Peyer's patch (tissue), 4 donors: ENCODE data around the gene HTR1B. TPM values are rescaled to one million over a fixed set of nuclear protein-coding genes. Genes with fewer than 3 reads are reported as not detected.

ENCODE experiments used
- DNase-seq, 3 donors: peaks; one replicate each; pipeline ENCODE4 v3.0.0-alpha.2; 2017 to 2019
- H3K27ac ChIP-seq, 4 donors: fragments of 200-600 bp; sonication (generic); one replicate each; pipeline ENCODE4 v1.5.1; 2016 to 2019
- H3K27me3 ChIP-seq, 2 donors: fragments of 200-600 bp; sonication (generic); one replicate each; pipeline ENCODE4 v1.5.1; 2019
- H3K36me3 ChIP-seq, 3 donors: fragments of 200-600 bp; sonication (generic); one replicate each; pipeline ENCODE4 v1.5.1; 2016 to 2019
- H3K4me1 ChIP-seq, 4 donors: fragments of 200-600 bp; sonication (generic); one replicate each; pipeline ENCODE4 v1.5.1; 2016 to 2019
- H3K4me3 ChIP-seq, 4 donors: fragments of 200-600 bp; sonication (generic); 1 replicate in 3 of 4; 2 replicates in 1 of 4; pipeline ENCODE4 v1.5.1; 2016 to 2019; ENCODE audit warnings: mild to moderate bottlenecking in 1 of 4
- H3K9me3 ChIP-seq, 4 donors: fragments of 200-600 bp; sonication (generic); one replicate each; pipeline ENCODE4 v1.5.1; 2016 to 2019; ENCODE audit warnings: mild to moderate bottlenecking in 1 of 4
- CTCF ChIP-seq, 6 experiments: fragments of 450-650 bp in 4 of 6; fragments of 200-600 bp in 2 of 6; sonication (generic) in 1 of 6; IDR thresholded peaks; one replicate each; pipeline ENCODE4 v1.5.1; 2017 to 2019; ENCODE audit warnings: antibody characterized with exemption in 6 of 6, mild to moderate bottlenecking in 3 of 6, moderate library complexity in 1 of 6
- POLR2A ChIP-seq, 2 donors: fragments of 450-650 bp; IDR thresholded peaks; one replicate each; pipeline ENCODE4 v1.5.1; 2017; ENCODE audit warnings: antibody characterized with exemption in 2 of 2, mild to moderate bottlenecking in 2 of 2, moderate library complexity in 2 of 2
- total RNA-seq, 4 donors: library from RNA; depleted of rRNA; stranded (reverse); fragments of >200 nt; gene quantifications; one replicate each; pipeline ENCODE4 v1.1.0, GENCODE V29; 2016

Gene HTR1B
- total RNA-seq, 4 donors from 2014 or later: 0.54 TPM; not detected in 3

GRCh38 chr6:77487808-77488425 is 24.6 kb upstream of the HTR1B start:
- no peak for DNase-seq

GRCh38 chr6:77482981-77483380 is 19.7 kb upstream of the HTR1B start:
- Histone ChIP-seq H3K27me3 (no peaks in the 10 kb centered on the region), H3K4me1 (no peaks in the 10 kb centered on the region), H3K36me3 (no peaks in the 10 kb centered on the region), H3K27ac (no peak overlapping the region), H3K4me3 (no peak overlapping the region), H3K9me3 (no peaks in the 10 kb centered on the region)
- no peak for TF ChIP-seq POLR2A (IDR thresholded peaks at IDR 0.05)
- TF ChIP-seq CTCF (IDR thresholded peaks at IDR 0.05): no peak
- DNase-seq: no peak

More at GRCh38 chr6:77487808-77488425, 24.6 kb upstream of the HTR1B start:
- Histone ChIP-seq H3K36me3 (no peaks in the 10 kb centered on the region), H3K27ac (no peak overlapping the region), H3K4me1 (no peaks in the 10 kb centered on the region), H3K27me3 (no peaks in the 10 kb centered on the region), H3K4me3 (no peak overlapping the region), H3K9me3 (no peaks in the 10 kb centered on the region)
- TF ChIP-seq POLR2A (IDR thresholded peaks at IDR 0.05): no peak
- TF ChIP-seq CTCF (IDR thresholded peaks at IDR 0.05): no peak

- Histone ChIP-seq H3K9me3 (no peaks in the 10 kb centered on the region), H3K36me3 (no peaks in the 10 kb centered on the region), H3K4me3 (no peak overlapping the region), H3K27me3 (no peaks in the 10 kb centered on the region), H3K27ac (no peak overlapping the region), H3K4me1 (no peaks in the 10 kb centered on the region)
- no peak for TF ChIP-seq POLR2A (IDR thresholded peaks at IDR 0.05)
- TF ChIP-seq CTCF (IDR thresholded peaks at IDR 0.05): no peak
- DNase-seq: no peak
These were observed 11.7 kb upstream of the HTR1B start for GRCh38 chr6:77474973-77475372.

- peak overlapping the region in 1 of 4 donors; percentile 3 for H3K4me3 ChIP-seq
- no peak overlapping the region for H3K27ac ChIP-seq
- H3K4me1 ChIP-seq: no peaks in the 10 kb centered on the region
- no peak for DNase-seq
- no peaks in the 10 kb centered on the region for H3K36me3 ChIP-seq
- no peaks in the 10 kb centered on the region for H3K9me3 ChIP-seq
- no peak for TF ChIP-seq CTCF (IDR thresholded peaks at IDR 0.05)
- TF ChIP-seq POLR2A (IDR thresholded peaks at IDR 0.05): no peak
- H3K27me3 ChIP-seq: no peaks in the 10 kb centered on the region
These were observed 11.1 kb upstream of the HTR1B start for GRCh38 chr6:77474286-77474956.

GRCh38 chr6:77470983-77471382 is 7.7 kb upstream of the HTR1B start:
- H3K36me3 ChIP-seq: no peaks in the 10 kb centered on the region
- peaks cover 0 to 3% (median 0%) of the 10 kb centered on the region in 4 donors for H3K4me1 ChIP-seq
- no peak overlapping the region for H3K27ac ChIP-seq
- no peaks in the 10 kb centered on the region for H3K27me3 ChIP-seq
- TF ChIP-seq POLR2A (IDR thresholded peaks at IDR 0.05) (no peak), CTCF (IDR thresholded peaks at IDR 0.05) (no peak)
- no peaks in the 10 kb centered on the region for H3K9me3 ChIP-seq
- H3K4me3 ChIP-seq: no peak overlapping the region
- no peak for DNase-seq
